Colon (tissue), 2 donors: Measurements from ENCODE around the gene CEP43.

Experiments used
- FAIRE-seq: peaks from 2 replicates; lab custom pipeline; 2012; peaks lifted over from hg19 to GRCh38; lab: Jason Lieb, UNC
- donor health status: control.
- donor health status: control.

CEP43 gene

GRCh38 chr6:166966268-166966667, 32.9 kb upstream of the CEP43 start:
- no peak for FAIRE-seq

- no peak for FAIRE-seq
Measured at GRCh38 chr6:166969390-166970002, 29.7 kb upstream of the CEP43 start.

- FAIRE-seq: no peak
Measured at GRCh38 chr6:166970091-166970490, 29.1 kb upstream of the CEP43 start.

GRCh38 chr6:166970776-166971175, 28.4 kb upstream of the CEP43 start:
- no peak for FAIRE-seq

- FAIRE-seq: no peak
Measured at GRCh38 chr6:166971271-166971670, 27.9 kb upstream of the CEP43 start.

GRCh38 chr6:166972101-166972500, 27.1 kb upstream of the CEP43 start:
- no peak for FAIRE-seq

- FAIRE-seq: no peak
Measured at GRCh38 chr6:166976636-166977035, 22.6 kb upstream of the CEP43 start.

- no peak for FAIRE-seq
Measured at GRCh38 chr6:166977621-166978525, 21.3 kb upstream of the CEP43 start.

GRCh38 chr6:166980738-166981137, 18.5 kb upstream of the CEP43 start:
- FAIRE-seq: no peak

- FAIRE-seq: no peak
Measured at GRCh38 chr6:166987448-166987847, 11.7 kb upstream of the CEP43 start.

- FAIRE-seq: no peak
Measured at GRCh38 chr6:166987930-166988329, 11.3 kb upstream of the CEP43 start.

- no peak for FAIRE-seq
Measured at GRCh38 chr6:166988674-166989201, 10.5 kb upstream of the CEP43 start.

GRCh38 chr6:166989427-166990032, 9.7 kb upstream of the CEP43 start:
- FAIRE-seq: no peak

- FAIRE-seq: no peak
Measured at GRCh38 chr6:166996406-166996805, 2.8 kb upstream of the CEP43 start.

- no peak for FAIRE-seq
Measured at GRCh38 chr6:166997348-166997747, 1.8 kb upstream of the CEP43 start.

- no peak for FAIRE-seq
Measured at GRCh38 chr6:166997768-166998255, 1.4 kb upstream of the CEP43 start.

- no peak for FAIRE-seq
Measured at GRCh38 chr6:166998256-166999144, 697 bp upstream of the CEP43 start.

- no peak for FAIRE-seq
Measured at GRCh38 chr6:166999884-167000253, 672 bp downstream of the CEP43 start.

GRCh38 chr6:167000759-167001158, 1.6 kb downstream of the CEP43 start:
- no peak for FAIRE-seq

GRCh38 chr6:167005350-167006159, 6.4 kb downstream of the CEP43 start:
- FAIRE-seq: no peak

- no peak for FAIRE-seq
Measured at GRCh38 chr6:167007985-167008384, 8.8 kb downstream of the CEP43 start.
